Measurements from ENCODE around the gene ALDH3B2.
"Not testable (repeated sequence)": the region's sequence is repeated elsewhere in the genome, so short reads cannot be mapped to it uniquely, and the experiment has no call there.

ALDH3B2 gene

GRCh38 chr11:67630228-67630942, 44.0 kb downstream of the ALDH3B2 start:
- H3K9ac ChIP-seq (ENCODE audit: low read length in 5 of 5): peak overlapping the region in 4 of 5 donors; percentile 52 to 79 (median 68)
- peak overlapping the region; percentile 57 for H3K27ac ChIP-seq (ENCODE audit: low read depth, low read length)
- no peaks in the 10 kb centered on the region for H3K9me3 ChIP-seq (ENCODE audit: control insufficient read depth in 5 of 5, low read length in 5 of 5)
- peak overlapping the region; percentile 37 to 78 (median 68) for H3K4me3 ChIP-seq (ENCODE audit: low read depth in 1 of 5, low read length in 5 of 5)
- H3K36me3 ChIP-seq (ENCODE audit: control insufficient read depth in 5 of 5, insufficient read depth in 5 of 5, low read length in 5 of 5): peaks cover 0 to 3% (median 0%) of the 10 kb centered on the region in 5 donors
- peaks cover 0 to 21% (median 19%) of the 10 kb centered on the region in 5 donors for H3K4me1 ChIP-seq (ENCODE audit: control insufficient read depth in 5 of 5, insufficient read depth in 5 of 5, low read length in 5 of 5)
- peaks cover 0 to 8% (median 0%) of the 10 kb centered on the region in 5 donors for H3K27me3 ChIP-seq (ENCODE audit: control insufficient read depth in 5 of 5, insufficient read depth in 4 of 5, low read length in 5 of 5)

- Histone ChIP-seq H3K27me3 (ENCODE audit: control insufficient read depth in 5 of 5, insufficient read depth in 4 of 5, low read length in 5 of 5) (peaks cover 0 to 6% (median 0%) of the 10 kb centered on the region in 5 donors), H3K27ac (ENCODE audit: low read depth, low read length) (peak within 1 kb of the TSS; percentile 57), H3K36me3 (ENCODE audit: control insufficient read depth in 5 of 5, insufficient read depth in 5 of 5, low read length in 5 of 5) (peaks cover 0 to 3% (median 0%) of the 10 kb centered on the region in 5 donors), H3K9ac (ENCODE audit: low read length in 5 of 5) (peak within 1 kb of the TSS in 4 of 5 donors; percentile 74 to 79 (median 77)), H3K4me1 (ENCODE audit: control insufficient read depth in 5 of 5, insufficient read depth in 5 of 5, low read length in 5 of 5) (peaks cover 0 to 21% (median 19%) of the 10 kb centered on the region in 5 donors), H3K9me3 (ENCODE audit: control insufficient read depth in 5 of 5, low read length in 5 of 5) (no peaks in the 10 kb centered on the region), H3K4me3 (ENCODE audit: low read depth in 1 of 5, low read length in 5 of 5) (peak within 1 kb of the TSS; percentile 37 to 78 (median 70))
Observed at GRCh38 chr11:67629386-67630227, 44.8 kb downstream of the ALDH3B2 start, which contains the start of gene NUDT8. Gene NUDT8, minus strand, starts transcription at chr11:67629937. Its CDS starts 26 bp downstream, at chr11:67629911.

- H3K9ac ChIP-seq (ENCODE audit: low read length in 5 of 5): peak overlapping the region in 1 of 5 donors; percentile 75
- no peaks in the 10 kb centered on the region for H3K9me3 ChIP-seq (ENCODE audit: control insufficient read depth in 5 of 5, low read length in 5 of 5)
- peak overlapping the region in 2 of 5 donors; percentile 67 to 78 for H3K4me3 ChIP-seq (ENCODE audit: low read depth in 1 of 5, low read length in 5 of 5)
- peak overlapping the region; percentile 57 for H3K27ac ChIP-seq (ENCODE audit: low read depth, low read length)
- H3K4me1 ChIP-seq (ENCODE audit: control insufficient read depth in 5 of 5, insufficient read depth in 5 of 5, low read length in 5 of 5): peaks cover 0 to 21% (median 19%) of the 10 kb centered on the region in 5 donors
- no peaks in the 10 kb centered on the region for H3K27me3 ChIP-seq (ENCODE audit: control insufficient read depth in 5 of 5, insufficient read depth in 4 of 5, low read length in 5 of 5)
- H3K36me3 ChIP-seq (ENCODE audit: control insufficient read depth in 5 of 5, insufficient read depth in 5 of 5, low read length in 5 of 5): peaks cover 0 to 3% (median 0%) of the 10 kb centered on the region in 5 donors
Observed at GRCh38 chr11:67628710-67629385, 45.6 kb downstream of the ALDH3B2 start.

- Histone ChIP-seq H3K9me3 (ENCODE audit: control insufficient read depth in 5 of 5, low read length in 5 of 5) (no peaks in the 10 kb centered on the region), H3K27ac (ENCODE audit: low read depth, low read length) (no peak overlapping the region), H3K4me3 (ENCODE audit: low read depth in 1 of 5, low read length in 5 of 5) (no peak overlapping the region), H3K36me3 (ENCODE audit: control insufficient read depth in 5 of 5, insufficient read depth in 5 of 5, low read length in 5 of 5) (peaks cover 0 to 3% (median 0%) of the 10 kb centered on the region in 5 donors), H3K27me3 (ENCODE audit: control insufficient read depth in 5 of 5, insufficient read depth in 4 of 5, low read length in 5 of 5) (no peaks in the 10 kb centered on the region), H3K4me1 (ENCODE audit: control insufficient read depth in 5 of 5, insufficient read depth in 5 of 5, low read length in 5 of 5) (peaks cover 0 to 21% (median 19%) of the 10 kb centered on the region in 5 donors), H3K9ac (ENCODE audit: low read length in 5 of 5) (no peak overlapping the region)
Observed at GRCh38 chr11:67627812-67628624, 46.4 kb downstream of the ALDH3B2 start.

GRCh38 chr11:67627441-67627811, 47.0 kb downstream of the ALDH3B2 start:
- Histone ChIP-seq H3K9me3 (ENCODE audit: control insufficient read depth in 5 of 5, low read length in 5 of 5) (no peaks in the 10 kb centered on the region), H3K4me3 (ENCODE audit: low read depth in 1 of 5, low read length in 5 of 5) (no peak overlapping the region)

GRCh38 chr11:67626970-67627369, 47.5 kb downstream of the ALDH3B2 start:
- Histone ChIP-seq H3K27me3 (ENCODE audit: control insufficient read depth in 5 of 5, insufficient read depth in 4 of 5, low read length in 5 of 5) (no peaks in the 10 kb centered on the region), H3K4me1 (ENCODE audit: control insufficient read depth in 5 of 5, insufficient read depth in 5 of 5, low read length in 5 of 5) (peaks cover 0 to 21% (median 19%) of the 10 kb centered on the region in 5 donors), H3K4me3 (ENCODE audit: low read depth in 1 of 5, low read length in 5 of 5) (no peak overlapping the region), H3K27ac (ENCODE audit: low read depth, low read length) (no peak overlapping the region), H3K9me3 (ENCODE audit: control insufficient read depth in 5 of 5, low read length in 5 of 5) (no peaks in the 10 kb centered on the region), H3K9ac (ENCODE audit: low read length in 5 of 5) (no peak overlapping the region), H3K36me3 (ENCODE audit: control insufficient read depth in 5 of 5, insufficient read depth in 5 of 5, low read length in 5 of 5) (peaks cover 0 to 3% (median 0%) of the 10 kb centered on the region in 5 donors)

More at GRCh38 chr11:67627441-67627811, 47.0 kb downstream of the ALDH3B2 start:
- Histone ChIP-seq H3K36me3 (ENCODE audit: control insufficient read depth in 5 of 5, insufficient read depth in 5 of 5, low read length in 5 of 5) (peaks cover 0 to 3% (median 0%) of the 10 kb centered on the region in 5 donors), H3K27me3 (ENCODE audit: control insufficient read depth in 5 of 5, insufficient read depth in 4 of 5, low read length in 5 of 5) (no peaks in the 10 kb centered on the region), H3K4me1 (ENCODE audit: control insufficient read depth in 5 of 5, insufficient read depth in 5 of 5, low read length in 5 of 5) (peaks cover 0 to 21% (median 19%) of the 10 kb centered on the region in 5 donors), H3K27ac (ENCODE audit: low read depth, low read length) (no peak overlapping the region), H3K9ac (ENCODE audit: low read length in 5 of 5) (no peak overlapping the region)

- not testable (repeated sequence) for H3K4me3 ChIP-seq (ENCODE audit: low read depth in 1 of 5, low read length in 5 of 5); H3K27ac ChIP-seq (ENCODE audit: low read depth, low read length); H3K9ac ChIP-seq (ENCODE audit: low read length in 5 of 5); H3K36me3 ChIP-seq (ENCODE audit: control insufficient read depth in 5 of 5, insufficient read depth in 5 of 5, low read length in 5 of 5); H3K27me3 ChIP-seq (ENCODE audit: control insufficient read depth in 5 of 5, insufficient read depth in 4 of 5, low read length in 5 of 5); H3K9me3 ChIP-seq (ENCODE audit: control insufficient read depth in 5 of 5, low read length in 5 of 5)
- H3K4me1 ChIP-seq (ENCODE audit: control insufficient read depth in 5 of 5, insufficient read depth in 5 of 5, low read length in 5 of 5): peaks cover 0 to 20% (median 18%) of the 10 kb centered on the region in 5 donors
Observed at GRCh38 chr11:67626131-67626833, 48.1 kb downstream of the ALDH3B2 start.

- H3K36me3 ChIP-seq (ENCODE audit: control insufficient read depth in 5 of 5, insufficient read depth in 5 of 5, low read length in 5 of 5); H3K27ac ChIP-seq (ENCODE audit: low read depth, low read length); H3K4me1 ChIP-seq (ENCODE audit: control insufficient read depth in 5 of 5, insufficient read depth in 5 of 5, low read length in 5 of 5); H3K9me3 ChIP-seq (ENCODE audit: control insufficient read depth in 5 of 5, low read length in 5 of 5); H3K4me3 ChIP-seq (ENCODE audit: low read depth in 1 of 5, low read length in 5 of 5); H3K9ac ChIP-seq (ENCODE audit: low read length in 5 of 5); H3K27me3 ChIP-seq (ENCODE audit: control insufficient read depth in 5 of 5, insufficient read depth in 4 of 5, low read length in 5 of 5): not testable (repeated sequence)
Observed at GRCh38 chr11:67623795-67624194, 50.6 kb downstream of the ALDH3B2 start.

GRCh38 chr11:67622905-67623304, 51.5 kb downstream of the ALDH3B2 start:
- not testable (repeated sequence) for H3K4me3 ChIP-seq (ENCODE audit: low read depth in 1 of 5, low read length in 5 of 5); H3K27ac ChIP-seq (ENCODE audit: low read depth, low read length); H3K27me3 ChIP-seq (ENCODE audit: control insufficient read depth in 5 of 5, insufficient read depth in 4 of 5, low read length in 5 of 5); H3K9ac ChIP-seq (ENCODE audit: low read length in 5 of 5); H3K4me1 ChIP-seq (ENCODE audit: control insufficient read depth in 5 of 5, insufficient read depth in 5 of 5, low read length in 5 of 5); H3K36me3 ChIP-seq (ENCODE audit: control insufficient read depth in 5 of 5, insufficient read depth in 5 of 5, low read length in 5 of 5); H3K9me3 ChIP-seq (ENCODE audit: control insufficient read depth in 5 of 5, low read length in 5 of 5)
